IPS DF 19.7 (cell line): Measurements from ENCODE around the gene RGL3.
A peak's percentile ranks its signal among the peaks of the same experiment; 100 is the strongest.
"Not testable (repeated sequence)": the region's sequence is repeated elsewhere in the genome, so short reads cannot be mapped to it uniquely, and the experiment has no call there.

Experiments
- DNase-seq: peaks from one replicate; pipeline ENCODE4 v3.0.0-alpha.2; 2013; ENCODE audit warnings: low read depth, low spot score

RGL3 gene

GRCh38 chr19:11361771-11362731 lies 57.1 kb downstream of the RGL3 start:
- DNase-seq: no peak

- no peak for DNase-seq
Measured at GRCh38 chr19:11361037-11361770, 57.9 kb downstream of the RGL3 start.

GRCh38 chr19:11359421-11359820 lies 59.7 kb downstream of the RGL3 start:
- no peak for DNase-seq

- no peak for DNase-seq
Measured at GRCh38 chr19:11356676-11357550, 62.2 kb downstream of the RGL3 start.

DNA sequence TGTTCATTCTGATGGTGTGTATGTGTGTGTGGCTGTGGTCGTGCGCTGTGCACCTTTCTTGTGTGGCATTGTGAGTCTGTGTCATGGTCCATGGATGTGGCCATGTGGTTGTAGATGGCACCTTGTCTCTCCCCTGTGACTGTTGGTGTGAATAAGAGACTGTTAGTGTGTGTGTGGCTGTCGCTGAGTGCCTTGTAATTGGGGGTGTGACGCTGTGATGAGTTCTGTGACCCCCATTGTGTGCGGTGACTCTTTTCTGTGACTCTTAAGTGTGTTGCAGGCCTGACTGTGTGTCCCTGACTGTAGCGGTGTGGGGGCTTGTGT lies 63.1 kb downstream of the RGL3 start:
- no peak for DNase-seq

- DNase-seq: no peak
Measured at GRCh38 chr19:11355160-11356073, 63.7 kb downstream of the RGL3 start, which contains the start of gene PLPPR2. Gene PLPPR2 (plus strand): TSS chr19:11355432. CDS start chr19:11357674, 2,242 bp downstream.

DNA sequence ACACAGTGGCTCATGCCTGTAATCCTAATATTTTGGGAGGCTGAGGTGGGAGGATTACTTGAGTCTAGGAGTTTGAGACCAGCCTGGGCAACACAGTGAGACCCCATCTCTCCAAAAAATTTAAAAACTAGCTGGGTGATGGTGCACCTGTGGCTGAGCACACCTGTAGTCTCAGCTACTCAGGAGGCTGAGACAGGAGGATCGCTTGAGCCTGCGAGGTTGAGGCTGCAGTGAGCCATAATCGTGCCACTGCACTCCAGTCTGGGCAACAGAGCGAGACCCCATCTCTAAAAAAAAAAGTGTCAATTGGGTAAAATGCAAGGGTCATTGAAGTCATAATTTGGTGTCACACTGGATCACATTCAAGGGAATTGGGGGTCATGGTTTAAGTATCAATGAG lies 65.0 kb downstream of the RGL3 start:
- DNase-seq: not testable (repeated sequence)

- DNase-seq: no peak
Measured at GRCh38 chr19:11349171-11349570, 69.9 kb downstream of the RGL3 start.

DNA sequence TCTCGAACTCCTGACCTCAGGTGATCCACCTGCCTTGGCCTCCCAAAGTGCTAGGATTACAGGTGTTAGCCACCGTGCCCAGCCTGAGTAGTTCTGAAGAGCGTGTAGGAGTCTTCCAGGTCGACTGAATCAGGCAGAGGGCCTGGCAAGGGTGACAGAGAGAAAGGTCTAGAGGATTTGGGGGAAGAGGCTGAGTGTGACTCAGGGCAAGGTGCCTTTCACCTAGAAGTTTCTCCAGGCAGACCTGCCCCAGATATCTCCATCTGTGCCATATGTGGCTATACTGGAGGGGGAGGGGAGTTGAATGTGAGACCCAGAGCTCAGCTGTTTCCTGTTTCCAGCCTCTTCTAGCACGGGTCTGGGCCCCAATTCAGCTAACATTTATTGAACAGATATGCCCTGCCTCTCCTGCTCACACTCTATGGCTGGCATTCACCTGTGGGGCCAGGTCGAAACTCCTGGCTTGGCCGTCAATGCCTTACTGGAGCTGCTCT lies 71.5 kb downstream of the RGL3 start:
- DNase-seq: no peak

DNA sequence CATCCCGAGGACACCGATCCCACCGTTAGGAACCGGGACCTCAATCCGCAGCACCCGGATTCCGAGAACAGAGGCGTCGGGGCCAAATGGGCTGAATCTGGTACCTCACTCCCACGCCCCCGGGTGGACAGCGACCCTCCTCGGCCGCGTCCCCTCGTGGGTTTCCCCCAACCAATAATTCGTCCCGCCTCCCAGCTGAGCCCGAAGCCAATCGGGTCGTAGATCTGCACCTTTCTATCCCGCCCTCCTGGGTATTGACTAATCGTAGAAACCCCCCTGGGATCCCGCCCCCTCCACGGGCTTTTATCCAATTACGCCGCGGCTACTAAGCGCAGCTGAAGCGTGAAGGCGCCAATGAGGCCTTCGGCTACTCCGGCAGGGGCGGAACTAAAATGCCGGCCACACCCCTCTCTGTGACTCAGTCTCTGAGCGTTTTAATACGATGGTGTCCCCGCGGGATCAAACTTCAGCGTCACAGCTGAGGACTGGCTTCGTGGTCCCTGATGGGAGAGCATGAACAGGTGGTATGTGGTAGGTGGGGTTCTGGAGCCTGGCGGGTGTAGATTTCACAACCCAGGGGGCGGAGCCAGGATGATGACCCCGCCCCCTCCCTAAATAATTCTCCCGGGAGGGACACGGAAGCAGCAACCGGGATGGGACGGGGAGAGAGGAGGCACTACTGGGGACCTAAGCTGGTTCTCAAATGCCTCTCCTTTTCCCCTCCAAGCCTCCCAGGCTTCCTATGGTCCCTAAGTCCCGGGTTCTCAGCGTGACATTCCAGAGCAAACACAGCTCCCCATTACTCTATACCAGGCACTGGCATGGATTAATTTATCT lies 72.8 kb downstream of the RGL3 start, which contains the start of the genes CCDC159 and TMEM205:
Gene CCDC159 (plus strand): TSS at position 416 of the 837 bp plus-strand sequence. CDS start 88 bp downstream, at position 504.
Gene TMEM205 (minus strand): TSS at position 165 of the 837 bp plus-strand sequence. CDS start 649 bp downstream, outside the sequence.
- DNase-seq: peak; percentile 97

DNA sequence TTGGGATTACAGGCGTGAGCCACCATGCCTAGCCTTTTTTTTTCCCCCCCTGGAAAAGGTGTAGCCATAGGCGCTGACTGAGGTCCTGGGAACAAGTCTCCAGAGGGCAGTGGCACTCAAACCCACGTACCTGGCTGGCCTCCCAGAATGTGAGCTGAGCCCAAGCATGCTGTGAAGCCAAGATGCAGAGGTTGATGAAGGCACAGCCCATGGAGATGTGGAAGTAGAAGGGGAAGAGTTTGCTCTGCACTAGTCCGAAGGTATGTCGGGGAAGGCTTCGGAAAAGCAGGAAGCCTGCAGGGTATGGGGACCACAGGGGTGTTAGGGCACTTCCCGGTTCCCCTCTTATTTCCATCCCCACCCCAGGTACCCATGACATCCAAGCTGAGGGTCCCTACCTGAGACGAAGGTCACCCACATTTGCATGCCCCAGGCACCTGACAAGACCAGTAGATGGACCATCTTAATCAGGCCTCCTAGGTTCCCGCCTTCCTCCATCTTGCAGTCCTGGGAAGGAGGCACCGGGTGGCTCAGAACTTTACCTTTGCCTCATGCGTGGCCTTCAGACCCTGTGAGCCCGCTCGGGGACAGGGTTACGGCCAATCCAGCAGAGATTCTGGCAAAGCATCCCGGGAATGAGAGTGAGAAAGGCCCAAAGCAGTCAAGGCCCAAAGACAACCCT lies 73.9 kb downstream of the RGL3 start:
- DNase-seq: no peak
